ENCODE results near the gene KLHL17.
"Not testable (repeated sequence)": the region's sequence is repeated elsewhere in the genome, so short reads cannot be mapped to it uniquely, and the experiment has no call there.

Gene KLHL17

DNA sequence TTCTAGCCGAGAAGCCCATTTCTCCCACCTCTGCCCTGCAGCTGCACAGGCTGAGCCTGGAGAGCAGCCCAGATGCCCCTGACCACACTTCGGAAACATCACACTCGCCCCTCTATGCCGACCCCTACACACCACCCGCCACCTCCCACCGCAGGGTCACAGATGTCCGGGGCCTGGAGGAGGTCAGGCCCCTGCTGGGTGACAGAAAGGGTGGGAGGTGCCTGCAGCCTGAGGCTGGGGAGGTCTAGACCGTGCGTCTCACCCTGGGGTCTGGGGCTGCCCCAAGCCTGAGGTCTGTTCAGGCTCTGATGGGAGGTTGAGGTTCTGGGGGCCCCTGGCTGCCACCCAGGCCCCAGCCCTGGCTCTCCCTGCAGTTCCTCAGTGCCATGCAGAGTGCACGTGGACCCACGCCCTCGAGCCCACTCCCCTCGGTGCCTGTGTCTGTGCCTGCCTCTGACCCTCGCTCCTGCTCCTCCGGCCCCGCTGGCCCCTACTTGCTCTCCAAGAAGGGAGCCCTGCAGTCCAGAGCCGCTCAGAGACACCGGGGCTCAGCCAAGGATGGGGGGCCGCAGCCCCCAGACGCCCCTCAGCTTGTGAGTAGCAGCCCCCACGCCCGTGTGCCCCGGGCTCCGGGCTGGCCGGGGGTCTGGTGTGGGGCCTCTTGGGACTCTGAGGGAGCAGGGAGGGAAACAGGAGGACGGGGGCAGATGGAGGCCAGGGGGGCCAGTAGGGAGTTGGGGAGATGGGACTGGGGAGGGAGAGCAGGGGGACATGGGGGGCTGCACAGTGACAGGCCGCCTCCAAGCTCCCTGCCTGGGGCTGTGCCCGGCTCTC is 13.3 kb downstream of the KLHL17 start:
- in situ Hi-C loops (cut with MboI; ENCODE audit: low sequenced_read_pairs, unreplicated experiment) = no loop called here
- TF ChIP-seq, protein P1, sequence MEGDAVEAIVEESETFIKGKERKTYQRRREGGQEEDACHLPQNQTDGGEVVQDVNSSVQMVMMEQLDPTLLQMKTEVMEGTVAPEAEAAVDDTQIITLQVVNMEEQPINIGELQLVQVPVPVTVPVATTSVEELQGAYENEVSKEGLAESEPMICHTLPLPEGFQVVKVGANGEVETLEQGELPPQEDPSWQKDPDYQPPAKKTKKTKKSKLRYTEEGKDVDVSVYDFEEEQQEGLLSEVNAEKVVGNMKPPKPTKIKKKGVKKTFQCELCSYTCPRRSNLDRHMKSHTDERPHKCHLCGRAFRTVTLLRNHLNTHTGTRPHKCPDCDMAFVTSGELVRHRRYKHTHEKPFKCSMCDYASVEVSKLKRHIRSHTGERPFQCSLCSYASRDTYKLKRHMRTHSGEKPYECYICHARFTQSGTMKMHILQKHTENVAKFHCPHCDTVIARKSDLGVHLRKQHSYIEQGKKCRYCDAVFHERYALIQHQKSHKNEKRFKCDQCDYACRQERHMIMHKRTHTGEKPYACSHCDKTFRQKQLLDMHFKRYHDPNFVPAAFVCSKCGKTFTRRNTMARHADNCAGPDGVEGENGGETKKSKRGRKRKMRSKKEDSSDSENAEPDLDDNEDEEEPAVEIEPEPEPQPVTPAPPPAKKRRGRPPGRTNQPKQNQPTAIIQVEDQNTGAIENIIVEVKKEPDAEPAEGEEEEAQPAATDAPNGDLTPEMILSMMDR (IDR thresholded peaks at IDR 0.05; ENCODE audit: borderline replicate concordance, control extremely low read depth, extremely low read depth, insufficient read depth, missing control alignments) = no peak
- no peak for DNase-seq (ENCODE audit: low spot score)

- DNase-seq (ENCODE audit: low spot score) = no peak
- in situ Hi-C loops (cut with MboI; ENCODE audit: low sequenced_read_pairs, unreplicated experiment) = no loop called here
- TF ChIP-seq, protein P1 (IDR thresholded peaks at IDR 0.05; ENCODE audit: borderline replicate concordance, control extremely low read depth, extremely low read depth, insufficient read depth, missing control alignments) = no peak
Observed at GRCh38 chr1:974293-974640, 13.9 kb downstream of the KLHL17 start.

DNA sequence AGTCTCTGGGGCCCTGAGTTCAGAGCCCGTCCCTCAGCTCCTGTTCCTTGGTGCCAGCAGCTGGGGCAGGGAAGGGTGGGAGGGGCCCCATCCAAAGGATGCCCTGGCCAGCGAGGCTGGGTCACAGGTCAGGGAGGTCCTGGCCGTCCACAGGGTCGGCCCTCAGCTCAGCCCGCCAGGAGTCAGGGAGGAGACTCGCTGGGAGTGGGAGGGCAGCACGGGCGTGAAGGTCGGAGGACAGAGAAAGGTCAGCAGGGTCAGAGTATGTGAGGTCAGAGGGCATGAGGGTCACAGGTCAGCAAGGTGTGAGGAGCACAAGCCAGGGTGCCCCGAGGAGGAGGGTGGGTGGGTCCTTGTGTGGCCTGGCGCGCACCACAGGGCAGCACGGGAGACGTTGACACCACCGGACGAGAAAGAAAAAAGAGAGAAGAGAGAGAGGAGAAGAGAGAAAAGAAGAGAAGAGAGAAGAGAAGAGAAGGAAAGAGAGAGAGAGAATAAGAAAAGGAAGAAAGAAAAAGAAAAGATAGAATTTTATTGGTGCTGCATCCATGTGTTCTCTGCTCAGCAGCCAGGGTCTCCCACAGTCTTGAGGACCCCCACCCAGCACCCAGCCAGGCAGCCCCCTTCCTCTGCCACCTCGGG is 14.4 kb downstream of the KLHL17 start:
- TF ChIP-seq, protein P1 (IDR thresholded peaks at IDR 0.05; ENCODE audit: borderline replicate concordance, control extremely low read depth, extremely low read depth, insufficient read depth, missing control alignments) = no peak
- in situ Hi-C loops (cut with MboI; ENCODE audit: low sequenced_read_pairs, unreplicated experiment) = no loop called here
- no peak for DNase-seq (ENCODE audit: low spot score)

DNA sequence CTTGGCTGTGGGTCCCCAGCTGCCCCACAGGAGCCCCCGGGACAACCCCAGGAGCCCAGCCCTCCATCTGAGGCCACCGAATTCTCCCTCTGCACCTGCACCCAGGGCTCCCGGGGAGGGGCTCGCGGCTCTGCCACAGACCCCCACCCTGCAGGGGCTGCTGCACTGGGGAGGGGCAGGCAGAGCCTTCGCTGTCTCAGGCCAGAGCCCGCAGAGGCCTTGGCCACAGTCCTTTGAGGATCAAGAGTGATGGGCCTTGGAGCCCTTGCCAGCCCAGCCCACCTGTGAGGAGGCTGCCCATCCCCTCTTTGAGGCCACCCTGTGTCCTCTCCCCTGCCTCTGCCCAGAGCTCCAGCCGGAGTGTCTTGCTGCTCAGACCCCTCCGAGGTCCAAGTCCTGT is 15.0 kb downstream of the KLHL17 start:
- DNase-seq (ENCODE audit: low spot score) = no peak
- TF ChIP-seq, protein P1 (IDR thresholded peaks at IDR 0.05; ENCODE audit: borderline replicate concordance, control extremely low read depth, extremely low read depth, insufficient read depth, missing control alignments) = no peak
- in situ Hi-C loops (cut with MboI; ENCODE audit: low sequenced_read_pairs, unreplicated experiment) = no loop called here

GRCh38 chr1:975896-976683 is 15.7 kb downstream of the KLHL17 start:
- TF ChIP-seq, protein P1 (IDR thresholded peaks at IDR 0.05; ENCODE audit: borderline replicate concordance, control extremely low read depth, extremely low read depth, insufficient read depth, missing control alignments) = peak; percentile 60
- in situ Hi-C loops (cut with MboI; ENCODE audit: low sequenced_read_pairs, unreplicated experiment) = no loop called here
- DNase-seq (ENCODE audit: low spot score) = peak; percentile 83

DNA sequence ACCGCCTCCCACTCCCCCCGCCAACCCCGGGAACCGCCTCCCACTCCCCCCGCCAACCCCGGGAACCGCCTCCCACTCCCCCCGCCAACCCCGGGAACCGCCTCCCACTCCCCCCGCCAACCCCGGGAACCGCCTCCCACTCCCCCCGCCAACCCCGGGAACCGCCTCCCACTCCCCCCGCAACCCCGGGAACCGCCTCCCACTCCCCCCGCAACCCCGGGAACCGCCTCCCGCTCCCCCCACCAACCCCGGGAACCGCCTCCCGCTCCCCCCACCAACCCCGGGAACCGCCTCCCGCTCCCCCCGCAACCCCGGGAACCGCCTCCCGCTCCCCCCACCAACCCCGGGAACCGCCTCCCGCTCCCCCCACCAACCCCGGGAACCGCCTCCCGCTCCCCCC is 16.4 kb downstream of the KLHL17 start:
- in situ Hi-C loops (cut with MboI; ENCODE audit: low sequenced_read_pairs, unreplicated experiment); DNase-seq (ENCODE audit: low spot score): not testable (repeated sequence)
